GM19324 (cell line): ENCODE measurements around the gene PKP3.
A peak's percentile ranks its signal among the peaks of the same experiment; 100 is the strongest.
"Not testable (repeated sequence)": the region's sequence is repeated elsewhere in the genome, so short reads cannot be mapped to it uniquely, and the experiment has no call there.

Experiments used
- ATAC-seq: cut with Tn5 transposase; IDR thresholded peaks from one replicate; pipeline ENCODE4 v1.9.1; 2021; ENCODE audit warnings: mild to moderate bottlenecking, moderate library complexity; ENCODE audit not compliant: unreplicated experiment, low FRiP score

PKP3 gene

GRCh38 chr11:362642-363442, 31.2 kb upstream of the PKP3 start:
- no peak for ATAC-seq

DNA sequence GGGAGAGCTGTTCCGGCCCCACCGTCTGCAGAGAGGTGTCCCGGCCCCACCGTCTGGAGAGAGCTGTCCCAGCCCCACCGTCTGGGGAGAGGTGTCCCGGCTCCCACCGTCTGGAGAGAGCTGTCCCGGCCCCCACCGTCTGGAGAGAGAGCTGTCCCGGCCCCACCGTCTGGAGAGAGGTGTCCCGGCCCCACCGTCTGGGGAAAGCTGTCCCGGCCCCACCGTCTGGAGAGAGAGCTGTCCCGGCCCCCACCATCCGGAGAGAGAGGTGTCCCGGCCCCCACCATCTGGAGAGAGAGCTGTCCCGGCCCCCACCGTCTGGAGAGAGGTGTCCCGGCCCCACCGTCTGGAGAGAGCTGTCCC, 30.6 kb upstream of the PKP3 start:
- ATAC-seq: not testable (repeated sequence)

DNA sequence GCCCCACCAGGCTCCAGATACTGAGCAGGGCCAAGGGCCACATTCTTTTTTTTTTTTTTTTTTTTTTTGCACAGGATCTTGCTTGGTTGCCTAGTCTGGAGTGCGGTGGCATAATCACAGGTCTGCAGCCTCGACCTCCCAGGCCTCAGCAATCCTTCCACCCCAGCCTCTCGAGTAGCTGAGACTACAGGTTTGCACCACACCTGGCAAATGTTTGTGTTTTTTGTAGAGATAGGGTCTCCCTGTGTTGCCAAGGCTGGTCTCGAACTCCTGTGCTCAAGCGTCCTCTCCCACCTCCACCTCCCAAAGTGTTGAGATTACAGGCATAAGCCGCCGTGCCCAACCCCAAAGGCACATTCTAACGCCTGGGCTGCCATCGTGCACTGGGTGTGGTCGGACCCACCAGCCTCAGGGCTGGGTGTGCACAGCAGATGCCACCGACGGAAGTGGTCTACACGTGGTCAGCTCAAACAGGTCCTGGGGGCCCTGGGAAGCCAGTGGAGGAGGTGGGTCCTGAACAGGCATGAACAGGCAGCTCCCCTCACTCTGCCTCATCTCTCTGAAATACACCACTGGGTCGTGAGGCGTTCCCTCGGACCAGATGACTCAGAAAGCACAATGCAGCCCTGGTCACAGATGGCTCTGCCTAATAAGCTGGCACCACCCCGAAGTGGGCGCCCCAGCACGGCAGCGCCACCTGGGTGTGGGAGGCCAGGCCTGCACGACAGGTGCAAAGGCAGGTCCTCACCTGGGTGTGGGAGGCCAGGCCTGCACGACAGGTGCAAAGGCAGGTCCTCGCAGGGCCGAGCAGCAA, 29.9 kb upstream of the PKP3 start:
- peak; percentile 51 for ATAC-seq

- ATAC-seq: no peak
Observed at GRCh38 chr11:364991-365725, 28.9 kb upstream of the PKP3 start.

DNA sequence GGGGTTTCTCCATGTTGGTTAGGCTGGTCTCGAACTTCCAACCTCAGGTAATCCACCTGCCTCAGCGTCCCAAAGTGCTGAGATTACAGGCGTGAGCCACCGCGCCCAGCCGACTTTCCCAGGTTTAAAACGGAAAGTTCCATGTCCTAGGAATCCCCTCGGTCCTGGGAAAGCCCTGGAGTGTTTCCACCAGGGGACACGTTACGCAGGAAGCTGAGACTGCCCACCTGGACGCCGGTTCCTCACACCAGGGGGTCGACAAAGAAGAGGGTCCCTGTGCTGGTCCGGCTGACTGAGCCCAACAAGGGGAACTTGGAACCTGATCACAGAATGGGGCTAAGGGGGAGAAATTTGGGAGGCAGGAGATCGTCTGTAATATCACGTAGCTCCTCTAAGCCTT, 28.2 kb upstream of the PKP3 start:
- no peak for ATAC-seq

GRCh38 chr11:367956-368413, 26.0 kb upstream of the PKP3 start:
- no peak for ATAC-seq

GRCh38 chr11:368414-369335, 25.3 kb upstream of the PKP3 start:
- ATAC-seq: no peak

GRCh38 chr11:369336-370018, 24.5 kb upstream of the PKP3 start, which contains the start of gene B4GALNT4:
Gene B4GALNT4, plus strand, starts transcription at chr11:369499. Its CDS starts 305 bp downstream, at chr11:369804.
- no peak for ATAC-seq

DNA sequence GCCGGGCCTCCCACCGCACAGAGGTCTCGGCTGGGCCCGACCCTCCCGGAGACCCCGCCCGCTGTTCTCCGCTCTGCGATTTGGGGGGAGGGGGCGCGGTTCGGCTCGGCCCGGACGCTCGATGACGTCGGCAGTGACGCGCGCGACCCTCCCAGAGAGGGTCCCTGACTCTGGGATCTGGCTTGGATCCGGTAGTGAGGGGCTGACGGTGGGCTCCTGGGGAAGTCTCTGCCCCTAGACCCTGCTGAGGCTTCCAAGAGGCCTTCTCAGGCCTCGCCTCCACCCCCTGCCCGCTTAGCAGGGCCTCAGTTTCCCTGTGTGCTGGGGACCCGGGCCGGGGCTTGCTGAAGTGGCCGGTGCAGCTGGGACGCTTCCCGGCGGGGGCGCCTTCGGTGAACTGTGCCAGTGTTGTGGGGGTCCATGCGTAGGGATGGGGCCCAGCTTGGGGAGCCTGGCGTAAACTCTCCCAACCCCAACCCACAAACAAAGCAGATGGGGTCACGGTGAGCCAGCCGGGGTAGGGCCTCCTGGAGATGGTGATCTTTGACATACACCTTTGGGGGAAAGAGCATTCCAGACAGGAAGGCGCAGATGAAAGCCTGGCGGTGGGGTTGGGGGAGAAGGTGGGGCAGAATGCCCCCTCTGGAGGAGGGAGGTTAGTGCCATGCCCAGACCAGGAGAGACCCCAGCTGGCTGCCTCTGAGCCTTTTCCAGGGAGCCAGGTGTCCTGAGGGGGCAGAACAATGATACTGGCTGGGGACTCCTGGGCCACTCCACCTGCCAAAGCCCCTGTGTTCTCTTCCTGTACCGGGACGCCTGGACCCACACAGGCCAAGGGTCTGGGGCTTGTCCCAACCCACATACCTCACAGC, 23.7 kb upstream of the PKP3 start:
- no peak for ATAC-seq

DNA sequence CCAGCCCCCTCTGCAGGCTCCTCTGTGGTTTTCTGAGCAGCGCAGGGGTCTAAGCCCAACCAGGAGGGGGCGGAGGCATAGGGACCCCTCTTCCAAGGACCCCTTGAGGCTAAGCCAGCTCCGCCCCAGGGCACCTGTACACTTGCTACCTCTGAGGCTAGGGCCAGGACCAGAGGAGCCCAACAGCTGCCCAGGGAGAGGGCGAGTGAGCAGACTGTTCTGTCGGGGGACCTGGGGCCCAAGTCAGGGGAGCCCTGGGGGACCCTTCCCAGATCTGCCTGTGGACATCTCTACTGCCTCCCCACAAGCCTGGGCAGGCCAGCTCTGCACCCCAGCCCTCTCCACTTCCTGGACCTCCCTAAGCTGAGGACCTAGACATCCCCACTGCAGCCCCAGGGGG, 23.0 kb upstream of the PKP3 start:
- no peak for ATAC-seq

- ATAC-seq: no peak
Observed at GRCh38 chr11:371716-372590, 22.1 kb upstream of the PKP3 start.

- ATAC-seq: no peak
Observed at GRCh38 chr11:372809-373715, 20.9 kb upstream of the PKP3 start.

DNA sequence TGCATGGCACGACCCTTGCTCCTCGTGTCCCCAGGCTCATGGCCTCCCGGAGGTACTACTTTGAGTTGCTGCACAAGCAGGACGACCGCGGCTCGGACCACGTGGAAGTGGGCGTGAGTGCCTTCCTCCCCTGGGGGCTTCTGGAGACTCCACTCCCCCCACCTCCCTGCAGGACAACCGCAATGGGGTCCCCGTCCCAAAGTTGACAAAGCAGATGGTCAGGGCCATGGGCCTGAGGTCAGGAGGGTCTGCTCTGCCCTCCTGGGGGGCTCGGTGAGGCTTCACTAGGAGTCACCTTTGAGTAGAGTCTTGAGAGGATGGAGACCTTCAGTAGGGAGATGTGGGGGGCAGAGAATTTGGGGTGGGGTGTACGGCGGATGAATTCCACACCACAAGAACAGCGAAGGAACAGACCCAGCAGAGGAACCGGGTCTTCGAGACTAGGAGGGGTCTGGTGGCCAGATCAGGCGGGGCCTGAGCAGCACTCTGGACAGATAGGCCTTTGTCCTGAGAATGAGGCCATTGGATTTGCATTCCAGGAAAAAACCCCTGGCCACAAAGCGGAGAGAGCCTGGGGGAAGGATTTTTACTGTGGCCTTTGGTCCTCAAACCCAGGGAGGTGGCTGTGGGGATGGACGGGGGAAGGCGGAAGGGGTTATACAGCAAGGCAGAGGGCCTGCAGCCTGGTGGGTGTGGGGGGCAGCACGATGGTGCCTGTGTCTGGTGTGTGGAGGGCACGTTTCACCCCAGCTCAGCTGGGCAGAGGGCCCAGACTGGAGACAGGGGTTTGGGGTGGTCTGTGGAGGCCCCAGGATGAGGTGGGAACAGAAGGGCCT, 20.1 kb upstream of the PKP3 start:
- ATAC-seq: no peak

- no peak for ATAC-seq
Observed at GRCh38 chr11:375065-376025, 18.7 kb upstream of the PKP3 start.
